K562 (cell line): ENCODE data around the gene PGPEP1. TPM values are rescaled to one million over a fixed set of nuclear protein-coding genes. Genes with fewer than 3 reads are reported as not detected.

Experiments
- CLOCK ChIP-seq: fragments of 250-450 bp; sonication (Bioruptor Pico); IDR thresholded peaks from 2 replicates; pipeline ENCODE4 v1.4.0; 2020; ENCODE audit warnings: mild to moderate bottlenecking, moderate library complexity, borderline replicate concordance
- EWSR1 ChIP-seq: fragments of 450-650 bp; IDR thresholded peaks from 2 replicates; pipeline ENCODE4 v1.6.1; 2018; ENCODE audit warnings: borderline replicate concordance, mild to moderate bottlenecking, low read depth, moderate library complexity; ENCODE audit not compliant: partially characterized antibody
- GABPA ChIP-seq: fragments of 200-800 bp; sonication (Bioruptor generic); conservative IDR thresholded peaks from 2 replicates; pipeline ENCODE4 v1.6.1; 2016; ENCODE audit warnings: low read depth, missing genetic modification characterization, missing compliant biosample characterization
- GTF2F1 ChIP-seq: IDR thresholded peaks from 2 replicates; pipeline ENCODE4 v1.6.1; 2011; ENCODE audit warnings: low read depth, low read length, improper control_type of control experiment
- KDM4B ChIP-seq, 2 experiments: fragments of 450-650 bp in 1 of 2; sonication (generic) in 1 of 2; IDR thresholded peaks; 2 replicates each; pipeline ENCODE4 v1.6.1; 2016 to 2017; ENCODE audit warnings: borderline replicate concordance in 2 of 2, antibody characterized with exemption in 1 of 2, low read depth in 1 of 2, mild to moderate bottlenecking in 1 of 2
- L3MBTL2 ChIP-seq: fragments of 450-650 bp; IDR thresholded peaks from 2 replicates; pipeline ENCODE4 v1.6.1; 2016; ENCODE audit warnings: mild to moderate bottlenecking, moderate library complexity
- MCM7 ChIP-seq, 2 experiments: fragments of 450-650 bp; IDR thresholded peaks; 2 replicates each; pipeline ENCODE4 v1.6.1; 2016 to 2018
- MED1 ChIP-seq: sonication (generic); formaldehyde crosslinking; IDR thresholded peaks from 2 replicates; pipeline ENCODE4 v1.8.1; 2023; ENCODE audit warnings: missing genetic modification reagents, borderline replicate concordance
- MXI1 ChIP-seq: IDR thresholded peaks from 2 replicates; pipeline ENCODE4 v1.6.1; 2011; ENCODE audit warnings: low read depth, mild to moderate bottlenecking, improper control_type of control experiment, low read length
- NR4A1 ChIP-seq, 2 experiments: fragments of 250-450 bp in 1 of 2; fragments of 450-650 bp in 1 of 2; sonication (Bioruptor Pico) in 1 of 2; IDR thresholded peaks; 2 replicates each; pipeline versions ENCODE4 v1.4.0 to v1.6.1; 2016 to 2020; ENCODE audit warnings: mild to moderate bottlenecking in 2 of 2, missing compliant biosample characterization in 1 of 2, missing genetic modification characterization in 1 of 2, moderate library complexity in 1 of 2
- RFX5 ChIP-seq: IDR thresholded peaks from 2 replicates; pipeline ENCODE4 v1.6.1; 2011; ENCODE audit warnings: low read depth, mild to moderate bottlenecking, improper control_type of control experiment, low read length
- SREBF2 ChIP-seq: sonication (generic); formaldehyde crosslinking; IDR thresholded peaks from 2 replicates; pipeline ENCODE4 v1.4.0; 2020; ENCODE audit warnings: mild to moderate bottlenecking, missing genetic modification reagents
- STAT5B ChIP-seq: fragments of 250-450 bp; sonication (Bioruptor Pico); IDR thresholded peaks from 2 replicates; pipeline ENCODE4 v1.8.0; 2021; ENCODE audit warnings: mild to moderate bottlenecking, inconsistent platforms
- TCF7L2 ChIP-seq: fragments of 150-350 bp; IDR thresholded peaks from 2 replicates; pipeline ENCODE4 v1.6.1; 2016; ENCODE audit warnings: low read depth, mild to moderate bottlenecking, low read length, moderate library complexity
- polyA plus RNA-seq, 8 experiments: library from polyadenylated mRNA; depleted of rRNA in 4 of 8; stranded (reverse) in 5 of 8; unstranded in 3 of 8; fragments of >200 nt; fragmentation: Nextera tagmentation in 2 of 8; fragmentation: Illumina TruSeq in 1 of 8; extraction: Ambion mirVana in 2 of 8; extraction: Trizol in 1 of 8; gene quantifications; 2 replicates each; pipeline versions ENCODE4 v1.2.1 to v1.2.3, GENCODE V29; 2011 to 2014; ENCODE audit warnings: inconsistent platforms in 1 of 8, missing spikeins in 1 of 8
- total RNA-seq, 7 experiments: library from RNA; depleted of rRNA in 6 of 7; stranded (reverse); fragments of >200 nt in 6 of 7; fragmentation: Illumina TruSeq in 2 of 7; extraction: Trizol in 2 of 7; gene quantifications; 2 replicates each; pipeline versions ENCODE4 v1.2.1 to v1.2.3, GENCODE V29; 2011 to 2021; ENCODE audit warnings: low replicate concordance in 1 of 7
- TF ChIP-seq, protein P1 (sequence below), 2 experiments: fragments of 450-650 bp in 1 of 2; sonication (generic) in 1 of 2; formaldehyde crosslinking in 1 of 2; IDR thresholded peaks; 2 replicates each; pipeline versions ENCODE4 v1.7.1 to v1.9.0; 2016 to 2022; ENCODE audit warnings: inconsistent platforms in 1 of 2, mild to moderate bottlenecking in 1 of 2, missing genetic modification reagents in 1 of 2

Gene PGPEP1
- total and polyA plus RNA-seq, 9 of the 15 experiments (the other 6 are each of a cell fraction or from before 2014, with no cell fraction given): 10.0 to 69.6 (median 33.5) TPM

DNA sequence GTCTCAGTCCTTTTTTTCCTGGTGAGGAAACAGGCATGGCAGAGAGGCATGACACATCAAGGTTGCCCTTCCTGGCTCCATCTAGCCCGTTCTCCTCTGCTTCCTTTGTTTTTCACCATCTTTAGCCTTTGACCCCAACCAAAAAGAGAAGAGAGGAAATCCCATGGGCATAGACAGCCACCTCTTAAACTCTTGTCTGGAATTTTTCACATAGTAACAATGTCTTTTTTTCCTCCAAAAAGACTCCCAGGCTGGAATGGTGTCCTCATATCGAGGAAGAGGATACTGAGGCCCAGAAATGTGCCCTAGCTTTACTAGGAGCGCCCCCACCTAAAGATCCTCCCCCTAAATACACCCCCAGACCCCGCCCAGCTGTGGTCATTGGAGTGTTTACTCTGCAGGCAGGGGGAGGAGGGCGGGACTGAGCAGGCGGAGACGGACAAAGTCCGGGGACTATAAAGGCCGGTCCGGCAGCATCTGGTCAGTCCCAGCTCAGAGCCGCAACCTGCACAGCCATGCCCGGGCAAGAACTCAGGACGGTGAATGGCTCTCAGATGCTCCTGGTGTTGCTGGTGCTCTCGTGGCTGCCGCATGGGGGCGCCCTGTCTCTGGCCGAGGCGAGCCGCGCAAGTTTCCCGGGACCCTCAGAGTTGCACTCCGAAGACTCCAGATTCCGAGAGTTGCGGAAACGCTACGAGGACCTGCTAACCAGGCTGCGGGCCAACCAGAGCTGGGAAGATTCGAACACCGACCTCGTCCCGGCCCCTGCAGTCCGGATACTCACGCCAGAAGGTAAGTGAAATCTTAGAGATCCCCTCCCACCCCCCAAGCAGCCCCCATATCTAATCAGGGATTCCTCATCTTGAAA lies 45.5 kb downstream of the PGPEP1 start, which contains the start of gene GDF15 (continued):
- no peak for TF ChIP-seq NR4A1 (CRISPR knock-in tag; IDR thresholded peaks at IDR 0.05)
- TF ChIP-seq NR4A1 (tag; IDR thresholded peaks at IDR 0.05): no peak
- TF ChIP-seq TCF7L2: no peak
- TF ChIP-seq GTF2F1: peak; percentile 63
- no peak for TF ChIP-seq RFX5
- no peak for TF ChIP-seq EWSR1
- TF ChIP-seq GABPA (tag): peak; percentile 44; the same call in 1 of the 2 replicates
- TF ChIP-seq SREBF2 (CRISPR knock-in tag): no peak
- no peak for TF ChIP-seq CLOCK
- TF ChIP-seq MCM7 (IDR thresholded peaks at IDR 0.05): no peak
- TF ChIP-seq, protein P1, sequence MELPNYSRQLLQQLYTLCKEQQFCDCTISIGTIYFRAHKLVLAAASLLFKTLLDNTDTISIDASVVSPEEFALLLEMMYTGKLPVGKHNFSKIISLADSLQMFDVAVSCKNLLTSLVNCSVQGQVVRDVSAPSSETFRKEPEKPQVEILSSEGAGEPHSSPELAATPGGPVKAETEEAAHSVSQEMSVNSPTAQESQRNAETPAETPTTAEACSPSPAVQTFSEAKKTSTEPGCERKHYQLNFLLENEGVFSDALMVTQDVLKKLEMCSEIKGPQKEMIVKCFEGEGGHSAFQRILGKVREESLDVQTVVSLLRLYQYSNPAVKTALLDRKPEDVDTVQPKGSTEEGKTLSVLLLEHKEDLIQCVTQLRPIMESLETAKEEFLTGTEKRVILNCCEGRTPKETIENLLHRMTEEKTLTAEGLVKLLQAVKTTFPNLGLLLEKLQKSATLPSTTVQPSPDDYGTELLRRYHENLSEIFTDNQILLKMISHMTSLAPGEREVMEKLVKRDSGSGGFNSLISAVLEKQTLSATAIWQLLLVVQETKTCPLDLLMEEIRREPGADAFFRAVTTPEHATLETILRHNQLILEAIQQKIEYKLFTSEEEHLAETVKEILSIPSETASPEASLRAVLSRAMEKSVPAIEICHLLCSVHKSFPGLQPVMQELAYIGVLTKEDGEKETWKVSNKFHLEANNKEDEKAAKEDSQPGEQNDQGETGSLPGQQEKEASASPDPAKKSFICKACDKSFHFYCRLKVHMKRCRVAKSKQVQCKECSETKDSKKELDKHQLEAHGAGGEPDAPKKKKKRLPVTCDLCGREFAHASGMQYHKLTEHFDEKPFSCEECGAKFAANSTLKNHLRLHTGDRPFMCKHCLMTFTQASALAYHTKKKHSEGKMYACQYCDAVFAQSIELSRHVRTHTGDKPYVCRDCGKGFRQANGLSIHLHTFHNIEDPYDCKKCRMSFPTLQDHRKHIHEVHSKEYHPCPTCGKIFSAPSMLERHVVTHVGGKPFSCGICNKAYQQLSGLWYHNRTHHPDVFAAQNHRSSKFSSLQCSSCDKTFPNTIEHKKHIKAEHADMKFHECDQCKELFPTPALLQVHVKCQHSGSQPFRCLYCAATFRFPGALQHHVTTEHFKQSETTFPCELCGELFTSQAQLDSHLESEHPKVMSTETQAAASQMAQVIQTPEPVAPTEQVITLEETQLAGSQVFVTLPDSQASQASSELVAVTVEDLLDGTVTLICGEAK (IDR thresholded peaks at IDR 0.05): peak; percentile 49; the same call in 1 of the 2 replicates
- TF ChIP-seq, protein P1 (CRISPR knock-in tag; IDR thresholded peaks at IDR 0.05): peak; percentile 30; the same call in 1 of the 2 replicates
- TF ChIP-seq MED1: no peak
- peak in 1 of 2 experiments; percentile 96; a peak in 1 of 4 replicates for TF ChIP-seq KDM4B (IDR thresholded peaks at IDR 0.05; ENCODE audit: borderline replicate concordance in 2 of 2, low read depth in 1 of 2)
- peak; percentile 67 for TF ChIP-seq L3MBTL2
- TF ChIP-seq STAT5B (CRISPR knock-in tag): no peak
- no peak for TF ChIP-seq MXI1
